T-helper 1 cell treated with Interleukin-12 subunit alpha and Interleukin-12 subunit beta and Interleukin-4 antibody, amounts not matched to agents 30 μg/mL and 1 μg/mL, for 36 hours (primary cell): Measurements from ENCODE around the gene METRNL.
"Not testable (repeated sequence)": the region's sequence is repeated elsewhere in the genome, so short reads cannot be mapped to it uniquely, and the experiment has no call there.

Experiments
- H3K27ac Mint-ChIP-seq: one replicate; pipeline ENCODE4 v1.8.0; 2021; ENCODE audit warnings: mild to moderate bottlenecking, mixed read lengths
- H3K27me3 Mint-ChIP-seq: one replicate; pipeline ENCODE4 v1.8.0; 2021; ENCODE audit warnings: low read depth, mixed read lengths
- H3K36me3 Mint-ChIP-seq: one replicate; pipeline ENCODE4 v1.8.0; 2021; ENCODE audit warnings: low read depth, mixed read lengths
- H3K4me1 Mint-ChIP-seq: one replicate; pipeline ENCODE4 v1.8.0; 2021; ENCODE audit warnings: low read depth, mixed read lengths
- H3K4me3 Mint-ChIP-seq: one replicate; pipeline ENCODE4 v1.8.0; 2021; ENCODE audit warnings: mild to moderate bottlenecking, moderate library complexity, mixed read lengths
- H3K9me3 Mint-ChIP-seq: one replicate; pipeline ENCODE4 v1.8.0; 2021; ENCODE audit warnings: mixed read lengths

The METRNL gene

GRCh38 chr17:83127431-83128160, 48.2 kb downstream of the METRNL start:
- Mint-ChIP-seq H3K4me1 (peaks cover 10% of the 10 kb centered on the region), H3K27ac (no peak overlapping the region), H3K36me3 (no peaks in the 10 kb centered on the region), H3K27me3 (peaks cover 30% of the 10 kb centered on the region), H3K9me3 (peaks cover 4% of the 10 kb centered on the region), H3K4me3 (no peak overlapping the region)

DNA sequence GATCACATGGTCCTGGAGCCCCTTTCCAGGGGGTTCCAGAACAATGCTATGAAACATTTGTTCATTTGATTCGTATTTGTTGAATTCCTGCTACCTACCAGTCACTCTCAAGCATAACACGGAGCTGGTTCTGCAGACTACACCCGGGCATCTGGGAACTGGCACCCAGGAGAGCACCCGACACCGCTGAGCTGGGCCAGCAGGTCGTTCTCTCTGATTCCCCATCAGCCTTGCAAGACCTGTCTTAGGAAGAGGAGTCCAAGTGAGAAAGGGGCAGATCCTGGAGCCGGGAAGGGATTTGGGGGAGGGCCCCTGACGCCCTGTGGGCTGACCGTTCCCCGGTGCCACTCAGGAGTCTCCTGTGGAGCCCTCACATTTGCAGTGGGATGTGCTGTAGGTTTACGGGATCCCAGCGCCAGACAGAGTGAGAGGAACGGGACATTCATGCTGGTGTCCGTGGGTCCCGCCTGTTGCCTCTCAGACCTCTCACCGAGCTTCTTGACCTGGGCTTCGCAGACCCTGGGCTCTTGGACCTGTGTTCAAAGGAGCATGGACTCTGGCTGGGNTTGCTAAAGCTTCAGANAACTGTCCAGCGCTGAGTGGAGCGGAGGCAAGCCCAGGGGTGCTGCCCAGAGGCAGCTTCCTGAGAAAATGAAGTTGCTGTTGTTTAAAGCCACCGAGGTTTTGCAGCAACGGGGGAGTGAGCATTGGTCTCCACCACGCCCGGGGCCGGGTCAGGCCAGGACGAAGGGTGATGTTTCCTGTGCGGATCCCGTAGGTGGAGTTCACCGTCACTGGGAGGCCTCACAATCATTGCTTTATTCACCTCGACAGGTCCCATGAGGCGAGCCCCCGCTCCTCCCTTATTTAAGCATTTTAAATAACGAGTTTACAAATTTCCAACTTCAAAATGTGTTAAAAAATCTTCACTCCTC, 49.2 kb downstream of the METRNL start:
- Mint-ChIP-seq H3K4me1 (peaks cover 10% of the 10 kb centered on the region), H3K27me3 (peaks cover 23% of the 10 kb centered on the region), H3K4me3 (no peak overlapping the region), H3K9me3 (peaks cover 4% of the 10 kb centered on the region), H3K27ac (no peak overlapping the region), H3K36me3 (no peaks in the 10 kb centered on the region)

DNA sequence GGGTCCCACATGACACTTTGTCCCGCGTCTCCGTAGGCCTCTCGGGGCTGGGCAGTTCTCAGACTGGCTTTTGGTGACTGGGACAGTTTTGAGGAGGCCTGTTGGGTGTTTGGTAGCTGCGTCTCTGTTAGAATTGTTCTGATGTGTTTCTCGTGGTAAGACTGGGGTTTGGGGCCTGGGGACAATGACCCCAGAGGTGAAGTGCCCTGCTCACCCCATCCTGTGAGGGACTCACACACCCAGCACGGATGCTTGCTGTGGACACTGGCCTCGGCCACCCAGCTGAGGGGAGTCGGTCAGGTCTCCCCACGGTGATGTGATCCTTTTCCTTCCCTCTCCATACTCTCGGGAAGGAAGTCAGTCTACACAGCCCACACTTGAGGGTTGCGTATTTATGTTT, 50.3 kb downstream of the METRNL start:
- Mint-ChIP-seq H3K27ac (no peak overlapping the region), H3K36me3 (no peaks in the 10 kb centered on the region), H3K4me1 (peaks cover 10% of the 10 kb centered on the region), H3K27me3 (peaks cover 19% of the 10 kb centered on the region), H3K4me3 (no peak overlapping the region), H3K9me3 (peaks cover 4% of the 10 kb centered on the region)

- Mint-ChIP-seq H3K27ac (no peak overlapping the region), H3K4me3 (no peak overlapping the region), H3K36me3 (no peaks in the 10 kb centered on the region), H3K4me1 (no peaks in the 10 kb centered on the region), H3K9me3 (no peaks in the 10 kb centered on the region), H3K27me3 (peaks cover 13% of the 10 kb centered on the region)
Observed at GRCh38 chr17:83131401-83132011, 52.1 kb downstream of the METRNL start.

DNA sequence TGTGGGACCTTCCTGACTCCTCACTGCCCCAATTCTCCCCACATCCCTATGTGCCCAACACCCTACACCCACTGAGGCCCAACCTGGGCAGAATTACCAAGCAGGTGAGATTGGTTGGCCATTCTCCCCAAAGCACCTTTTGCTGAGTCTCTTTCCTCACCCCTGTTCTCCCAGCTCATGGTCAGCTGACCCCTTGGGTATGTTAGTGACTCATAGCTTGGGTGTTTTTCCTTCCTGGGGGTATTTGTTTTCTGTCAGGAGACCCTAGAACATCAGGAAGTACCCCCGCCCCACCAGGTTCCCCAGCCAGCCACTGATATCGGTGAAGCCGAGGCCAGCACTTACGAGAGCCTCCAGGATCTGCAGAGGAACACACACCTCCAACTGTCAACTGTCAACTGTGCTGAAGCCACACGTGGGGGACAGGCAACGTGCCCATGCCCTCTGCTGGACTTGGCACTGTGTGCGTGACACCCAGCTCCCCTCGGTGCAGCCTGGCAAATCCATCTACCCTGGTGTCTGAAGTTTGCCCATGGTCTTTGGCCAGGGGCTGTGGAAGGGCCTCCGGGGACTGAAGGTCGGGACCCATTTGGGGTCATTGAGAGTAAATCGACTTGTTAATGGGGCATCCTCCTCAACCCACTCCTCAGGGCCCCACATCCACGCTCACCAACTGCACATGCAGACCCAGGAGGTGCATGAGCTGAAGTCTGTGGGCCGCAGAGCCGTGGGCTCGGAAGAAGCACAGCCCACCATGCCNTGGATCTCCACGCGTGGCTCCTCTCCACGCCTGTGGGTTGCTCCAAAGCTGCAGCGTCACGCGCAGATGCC, 53.1 kb downstream of the METRNL start:
- Mint-ChIP-seq H3K9me3 (no peaks in the 10 kb centered on the region), H3K4me3 (no peak overlapping the region), H3K4me1 (no peaks in the 10 kb centered on the region), H3K27me3 (peaks cover 15% of the 10 kb centered on the region), H3K36me3 (no peaks in the 10 kb centered on the region), H3K27ac (no peak overlapping the region)

GRCh38 chr17:83133302-83134121, 54.1 kb downstream of the METRNL start:
- no peak overlapping the region for H3K4me3 Mint-ChIP-seq
- H3K9me3 Mint-ChIP-seq: no peaks in the 10 kb centered on the region
- peaks cover 21% of the 10 kb centered on the region for H3K27me3 Mint-ChIP-seq
- no peaks in the 10 kb centered on the region for H3K36me3 Mint-ChIP-seq
- no peaks in the 10 kb centered on the region for H3K4me1 Mint-ChIP-seq
- H3K27ac Mint-ChIP-seq: no peak overlapping the region

- not testable (repeated sequence) for H3K27ac Mint-ChIP-seq
Observed at GRCh38 chr17:83134456-83134855, 55.0 kb downstream of the METRNL start.

DNA sequence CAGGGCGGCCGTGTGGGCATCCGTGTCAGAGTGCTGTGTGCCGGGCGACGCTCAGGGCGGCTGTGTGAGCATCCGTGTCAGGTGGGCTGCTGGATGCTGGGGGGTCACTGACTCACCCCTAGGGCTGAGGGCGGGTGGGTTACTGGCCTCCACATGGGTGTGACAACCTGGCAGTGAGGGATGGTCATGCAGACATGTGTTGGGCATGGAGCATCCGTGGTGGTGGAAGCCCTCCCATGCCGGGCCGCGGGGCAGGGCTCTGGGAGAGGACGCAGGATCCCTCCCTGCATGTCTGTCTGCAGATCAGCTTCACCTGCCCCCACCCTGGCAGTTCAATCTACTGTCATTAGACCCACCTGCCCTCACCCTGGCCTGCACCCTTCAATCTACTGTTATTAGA, 56.3 kb downstream of the METRNL start:
- no peaks in the 10 kb centered on the region for H3K4me1 Mint-ChIP-seq
- H3K27me3 Mint-ChIP-seq: peaks cover 20% of the 10 kb centered on the region
- H3K9me3 Mint-ChIP-seq: no peaks in the 10 kb centered on the region
- no peak overlapping the region for H3K27ac Mint-ChIP-seq
- H3K4me3 Mint-ChIP-seq: no peak overlapping the region
- H3K36me3 Mint-ChIP-seq: no peaks in the 10 kb centered on the region

More at GRCh38 chr17:83134456-83134855, 55.0 kb downstream of the METRNL start:
- not testable (repeated sequence) for H3K9me3 Mint-ChIP-seq, H3K4me3 Mint-ChIP-seq, H3K36me3 Mint-ChIP-seq, H3K4me1 Mint-ChIP-seq
- peaks cover 17% of the 10 kb centered on the region for H3K27me3 Mint-ChIP-seq

DNA sequence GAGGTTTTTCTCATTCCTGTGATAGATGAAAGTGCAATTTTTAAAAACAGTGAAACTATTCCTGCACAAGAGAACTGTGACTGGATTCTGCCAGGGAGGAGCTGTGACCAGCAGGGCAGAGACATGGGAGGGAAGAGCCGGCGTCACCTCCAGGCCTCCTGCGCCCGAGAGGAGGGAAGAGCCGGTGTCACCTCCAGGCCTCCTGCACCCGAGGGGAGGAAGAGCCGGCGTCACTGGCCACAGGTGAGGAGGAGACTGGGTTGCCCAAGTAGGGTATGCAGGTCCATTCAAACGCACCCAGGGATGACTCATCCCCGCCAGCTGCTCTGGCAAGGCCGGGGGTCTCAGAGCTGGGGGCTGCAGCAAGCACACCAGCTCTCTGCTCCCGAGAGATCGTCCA, 56.7 kb downstream of the METRNL start:
- peaks cover 19% of the 10 kb centered on the region for H3K27me3 Mint-ChIP-seq
- H3K36me3 Mint-ChIP-seq: no peaks in the 10 kb centered on the region
- H3K4me3 Mint-ChIP-seq: no peak overlapping the region
- H3K4me1 Mint-ChIP-seq: no peaks in the 10 kb centered on the region
- no peaks in the 10 kb centered on the region for H3K9me3 Mint-ChIP-seq
- no peak overlapping the region for H3K27ac Mint-ChIP-seq

- Mint-ChIP-seq H3K27me3 (peaks cover 27% of the 10 kb centered on the region), H3K27ac (no peak overlapping the region), H3K4me3 (no peak overlapping the region), H3K4me1 (no peaks in the 10 kb centered on the region), H3K9me3 (peaks cover 2% of the 10 kb centered on the region), H3K36me3 (no peaks in the 10 kb centered on the region)
Observed at GRCh38 chr17:83136931-83137330, 57.5 kb downstream of the METRNL start.

DNA sequence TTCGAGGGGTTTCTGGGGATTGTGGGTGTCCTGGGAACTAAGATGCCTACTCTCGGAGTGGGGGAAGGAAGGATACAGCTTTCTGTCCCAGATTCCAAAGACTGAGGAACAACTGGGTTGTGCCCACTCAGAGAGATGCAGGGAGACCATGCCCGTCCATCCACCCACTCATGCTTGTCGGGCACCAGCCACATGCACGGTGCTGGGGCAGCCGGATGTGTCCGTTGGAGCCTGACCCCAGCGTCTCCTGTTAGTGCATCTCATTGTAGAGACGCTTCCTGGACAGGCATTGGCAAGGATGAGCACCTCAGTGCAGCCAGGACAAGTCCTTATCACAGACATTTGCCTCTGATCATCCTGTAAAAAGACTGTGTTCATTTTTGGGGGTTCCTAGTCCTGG, 58.1 kb downstream of the METRNL start:
- peaks cover 3% of the 10 kb centered on the region for H3K36me3 Mint-ChIP-seq
- no peaks in the 10 kb centered on the region for H3K4me1 Mint-ChIP-seq
- H3K4me3 Mint-ChIP-seq: no peak overlapping the region
- H3K27ac Mint-ChIP-seq: no peak overlapping the region
- H3K27me3 Mint-ChIP-seq: peaks cover 32% of the 10 kb centered on the region
- peaks cover 8% of the 10 kb centered on the region for H3K9me3 Mint-ChIP-seq

DNA sequence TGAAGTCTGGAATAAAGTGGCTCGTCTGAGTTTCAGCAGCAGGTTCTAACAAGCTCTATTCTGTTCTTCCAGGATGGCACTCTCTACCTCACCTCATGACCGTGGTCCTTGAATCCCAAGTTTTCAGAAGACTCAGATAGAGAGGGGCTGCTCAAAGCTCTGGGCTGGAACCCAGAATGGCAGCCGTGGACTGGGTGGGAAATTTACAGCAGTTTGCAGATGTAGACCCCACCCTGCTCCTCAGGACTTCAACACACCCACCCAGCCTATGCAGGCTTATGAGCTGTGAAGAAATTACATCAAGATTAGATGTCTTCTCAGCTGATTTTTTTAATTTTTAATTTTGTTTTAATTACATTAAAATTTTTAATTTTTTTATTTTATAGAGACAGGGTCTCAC, 59.4 kb downstream of the METRNL start:
- no peak overlapping the region for H3K27ac Mint-ChIP-seq
- H3K4me1 Mint-ChIP-seq: no peaks in the 10 kb centered on the region
- peaks cover 3% of the 10 kb centered on the region for H3K36me3 Mint-ChIP-seq

GRCh38 chr17:83139541-83140248, 60.3 kb downstream of the METRNL start:
- H3K27me3 Mint-ChIP-seq: peaks cover 42% of the 10 kb centered on the region
- not testable (repeated sequence) for H3K36me3 Mint-ChIP-seq, H3K4me1 Mint-ChIP-seq, H3K27ac Mint-ChIP-seq, H3K4me3 Mint-ChIP-seq
- H3K9me3 Mint-ChIP-seq: peaks cover 12% of the 10 kb centered on the region

More for the DNA sequence above, 59.4 kb downstream of the METRNL start:
- Mint-ChIP-seq H3K4me3 (no peak overlapping the region), H3K27me3 (peaks cover 37% of the 10 kb centered on the region), H3K9me3 (peaks cover 12% of the 10 kb centered on the region)
